Gastroesophageal sphincter (tissue), 4 donors: Measurements from ENCODE around the gene MYO18B. TPM values are rescaled to one million over a fixed set of nuclear protein-coding genes. Genes with fewer than 3 reads are reported as not detected.
A peak's percentile ranks its signal among the peaks of the same experiment; 100 is the strongest.

Experiments
- ATAC-seq: fragments of 150-250 bp; one replicate; pipeline ENCODE4 v1.9.1; 2016; ENCODE audit warnings: mild to moderate bottlenecking, moderate library complexity
- H3K27ac ChIP-seq, 4 donors: fragments of 200-600 bp; sonication (generic) in 3 of 4; 1 replicate in 3 of 4; 2 replicates in 1 of 4; pipeline ENCODE4 v1.5.1; 2016 to 2019
- H3K27me3 ChIP-seq: fragments of 200-600 bp; sonication (generic); one replicate; pipeline ENCODE4 v1.5.1; 2019
- H3K36me3 ChIP-seq, 2 donors: fragments of 200-600 bp; sonication (generic); one replicate each; pipeline ENCODE4 v1.5.1; 2019; ENCODE audit warnings: control low read depth in 1 of 2
- H3K4me1 ChIP-seq, 3 donors: fragments of 200-600 bp; sonication (generic); 1 replicate in 2 of 3; 2 replicates in 1 of 3; pipeline ENCODE4 v1.5.1; 2016 to 2019; ENCODE audit warnings: control low read depth in 2 of 3
- H3K4me3 ChIP-seq, 2 donors: fragments of 200-600 bp; sonication (generic); one replicate each; pipeline ENCODE4 v1.5.1; 2019; ENCODE audit warnings: mild to moderate bottlenecking in 1 of 2, moderate library complexity in 1 of 2
- H3K9me3 ChIP-seq, 3 donors: fragments of 200-600 bp; sonication (generic); one replicate each; pipeline ENCODE4 v1.5.1; 2017 to 2019; ENCODE audit warnings: control low read depth in 2 of 3
- EP300 ChIP-seq: sonication (generic); formaldehyde crosslinking; IDR thresholded peaks from one replicate; pipeline ENCODE4 v1.6.1; 2017; ENCODE audit warnings: antibody characterized with exemption, mild to moderate bottlenecking
- POLR2A ChIP-seq, 2 donors: fragments of 450-650 bp; IDR thresholded peaks; one replicate each; pipeline ENCODE4 v1.6.1; 2017; ENCODE audit warnings: antibody characterized with exemption in 2 of 2, mild to moderate bottlenecking in 2 of 2, moderate library complexity in 1 of 2
- POLR2AphosphoS5 ChIP-seq: sonication (generic); formaldehyde crosslinking; IDR thresholded peaks from one replicate; pipeline ENCODE4 v1.6.1; 2017; ENCODE audit warnings: antibody characterized with exemption
- WGBS, 2 donors: methylation state at CpG; one replicate each; pipeline ENCODE4 v1.1.5; 2018; ENCODE audit warnings: low coverage in 1 of 2; 5-methylcytosine and 5-hydroxymethylcytosine counted together
- total RNA-seq, 4 donors: library from RNA; depleted of rRNA; stranded (reverse); fragments of >200 nt; gene quantifications; one replicate each; pipeline ENCODE4 v1.1.0, GENCODE V29; 2016
- TF ChIP-seq, protein P1 (sequence below), 4 experiments: fragments of 200-600 bp in 2 of 4; fragments of 450-650 bp in 2 of 4; sonication (generic) in 1 of 4; IDR thresholded peaks; one replicate each; pipeline ENCODE4 v1.5.1; 2017 to 2019; ENCODE audit warnings: antibody characterized with exemption in 4 of 4, mild to moderate bottlenecking in 2 of 4, moderate library complexity in 2 of 4

The MYO18B gene
- total RNA-seq, 4 donors from 2014 or later = 0.19 to 6.9 (median 1.4) TPM; not detected in 1

DNA sequence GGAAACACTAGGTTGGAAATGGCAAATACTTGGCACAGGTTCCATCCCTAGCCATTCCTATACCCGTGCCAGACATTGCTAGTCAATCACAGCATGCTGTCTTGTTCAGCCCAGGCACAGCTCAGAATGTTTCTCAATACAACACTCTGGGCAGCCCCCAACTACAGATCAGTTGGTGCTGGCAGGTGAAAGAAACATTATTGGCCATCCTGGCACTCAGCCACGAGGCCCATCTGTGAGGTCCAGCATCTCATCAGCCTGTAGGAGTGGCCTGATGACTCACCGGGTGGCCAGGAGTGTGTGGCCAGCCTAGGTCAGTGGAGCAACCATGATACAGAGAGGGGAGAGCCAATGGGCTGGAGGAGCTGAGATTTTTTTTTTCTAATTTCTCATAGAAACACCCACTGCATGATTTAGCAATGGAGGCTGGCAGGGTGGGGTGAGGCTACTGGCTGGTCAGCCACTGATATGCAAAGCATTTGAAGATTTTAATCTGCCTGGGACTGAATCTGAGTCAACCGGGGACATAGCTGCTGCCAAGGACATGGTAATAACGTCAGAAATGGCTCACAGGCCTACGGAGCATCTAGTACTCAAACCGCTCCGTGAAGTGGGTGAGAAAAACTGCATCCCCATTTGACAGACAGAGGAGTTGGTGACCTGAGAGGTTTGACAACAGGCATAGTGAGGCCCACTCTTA is 5.4 kb downstream of the MYO18B start:
- Histone ChIP-seq H3K9me3 (no peaks in the 10 kb centered on the region), H3K27me3 (peaks cover 13% of the 10 kb centered on the region), H3K36me3 (no peaks in the 10 kb centered on the region), H3K27ac (no peak overlapping the region), H3K4me3 (no peak overlapping the region), H3K4me1 (no peaks in the 10 kb centered on the region)
- WGBS, 2 donors = 41 to 78% methylated on average over 5 to 8 of the region's 8 CpGs
- peak; percentile 60 for ATAC-seq
- TF ChIP-seq POLR2A (IDR thresholded peaks at IDR 0.05) = no peak
- peak; percentile 40 for TF ChIP-seq POLR2AphosphoS5

DNA sequence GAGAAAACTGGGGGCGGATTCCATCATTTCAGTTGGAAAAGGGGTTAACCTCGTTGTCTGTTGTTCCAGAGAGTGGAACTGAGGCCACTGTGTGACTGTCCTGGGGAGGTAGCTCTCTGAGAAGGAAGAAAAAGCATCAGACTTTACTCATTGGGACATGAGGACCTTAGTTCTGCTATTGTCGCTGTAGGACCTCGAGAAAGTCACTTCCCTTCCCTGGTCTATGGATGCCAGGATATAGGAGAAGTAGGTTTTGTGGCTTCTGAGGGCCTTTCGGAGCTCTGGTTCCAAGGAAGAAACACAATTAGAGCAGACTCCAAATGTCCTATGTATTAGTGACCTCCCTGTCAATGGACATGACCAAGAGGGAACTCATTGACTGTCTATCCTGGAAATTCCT is 6.2 kb downstream of the MYO18B start:
- no peak for ATAC-seq
- Histone ChIP-seq H3K36me3 (no peaks in the 10 kb centered on the region), H3K9me3 (no peaks in the 10 kb centered on the region), H3K27ac (no peak overlapping the region), H3K4me1 (no peaks in the 10 kb centered on the region), H3K4me3 (no peak overlapping the region), H3K27me3 (peaks cover 5% of the 10 kb centered on the region)
- TF ChIP-seq POLR2A (IDR thresholded peaks at IDR 0.05) = no peak
- TF ChIP-seq POLR2AphosphoS5 = no peak
- TF ChIP-seq, protein P1, sequence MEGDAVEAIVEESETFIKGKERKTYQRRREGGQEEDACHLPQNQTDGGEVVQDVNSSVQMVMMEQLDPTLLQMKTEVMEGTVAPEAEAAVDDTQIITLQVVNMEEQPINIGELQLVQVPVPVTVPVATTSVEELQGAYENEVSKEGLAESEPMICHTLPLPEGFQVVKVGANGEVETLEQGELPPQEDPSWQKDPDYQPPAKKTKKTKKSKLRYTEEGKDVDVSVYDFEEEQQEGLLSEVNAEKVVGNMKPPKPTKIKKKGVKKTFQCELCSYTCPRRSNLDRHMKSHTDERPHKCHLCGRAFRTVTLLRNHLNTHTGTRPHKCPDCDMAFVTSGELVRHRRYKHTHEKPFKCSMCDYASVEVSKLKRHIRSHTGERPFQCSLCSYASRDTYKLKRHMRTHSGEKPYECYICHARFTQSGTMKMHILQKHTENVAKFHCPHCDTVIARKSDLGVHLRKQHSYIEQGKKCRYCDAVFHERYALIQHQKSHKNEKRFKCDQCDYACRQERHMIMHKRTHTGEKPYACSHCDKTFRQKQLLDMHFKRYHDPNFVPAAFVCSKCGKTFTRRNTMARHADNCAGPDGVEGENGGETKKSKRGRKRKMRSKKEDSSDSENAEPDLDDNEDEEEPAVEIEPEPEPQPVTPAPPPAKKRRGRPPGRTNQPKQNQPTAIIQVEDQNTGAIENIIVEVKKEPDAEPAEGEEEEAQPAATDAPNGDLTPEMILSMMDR (IDR thresholded peaks at IDR 0.05) = no peak
- no peak for TF ChIP-seq EP300
- WGBS, 2 donors = 82 to 84% methylated on average over 5 of the region's 5 CpGs

DNA sequence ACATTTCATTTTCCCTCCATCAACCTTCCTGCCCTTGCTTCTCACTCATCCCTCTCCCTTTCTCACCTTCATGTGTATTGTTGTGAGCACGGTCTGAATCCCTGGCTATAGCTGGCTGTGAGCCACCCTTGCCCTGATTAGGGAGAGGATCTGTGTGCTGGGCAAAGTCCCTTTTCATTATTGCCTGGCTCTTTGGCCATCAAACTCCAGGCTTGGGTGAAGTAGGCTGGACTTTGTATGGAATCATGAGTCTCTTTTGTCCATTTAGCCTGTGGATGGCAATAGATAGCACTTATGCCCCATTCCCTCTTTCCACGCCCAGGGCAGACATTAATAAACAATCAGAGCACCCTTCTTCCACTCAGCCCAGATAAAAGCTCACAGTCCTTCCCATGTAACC is 6.7 kb downstream of the MYO18B start:
- H3K27me3 ChIP-seq = peaks cover 2% of the 10 kb centered on the region
- H3K27ac ChIP-seq = no peak overlapping the region
- no peaks in the 10 kb centered on the region for H3K4me1 ChIP-seq
- H3K9me3 ChIP-seq = no peaks in the 10 kb centered on the region
- TF ChIP-seq, protein P1 (IDR thresholded peaks at IDR 0.05) = no peak
- TF ChIP-seq EP300 = no peak
- TF ChIP-seq POLR2AphosphoS5 = no peak
- TF ChIP-seq POLR2A (IDR thresholded peaks at IDR 0.05) = no peak
- H3K4me3 ChIP-seq = no peak overlapping the region
- H3K36me3 ChIP-seq = no peaks in the 10 kb centered on the region
- 50 to 73% methylated on average over 2 of the region's 2 CpGs for WGBS, 2 donors
- no peak for ATAC-seq

DNA sequence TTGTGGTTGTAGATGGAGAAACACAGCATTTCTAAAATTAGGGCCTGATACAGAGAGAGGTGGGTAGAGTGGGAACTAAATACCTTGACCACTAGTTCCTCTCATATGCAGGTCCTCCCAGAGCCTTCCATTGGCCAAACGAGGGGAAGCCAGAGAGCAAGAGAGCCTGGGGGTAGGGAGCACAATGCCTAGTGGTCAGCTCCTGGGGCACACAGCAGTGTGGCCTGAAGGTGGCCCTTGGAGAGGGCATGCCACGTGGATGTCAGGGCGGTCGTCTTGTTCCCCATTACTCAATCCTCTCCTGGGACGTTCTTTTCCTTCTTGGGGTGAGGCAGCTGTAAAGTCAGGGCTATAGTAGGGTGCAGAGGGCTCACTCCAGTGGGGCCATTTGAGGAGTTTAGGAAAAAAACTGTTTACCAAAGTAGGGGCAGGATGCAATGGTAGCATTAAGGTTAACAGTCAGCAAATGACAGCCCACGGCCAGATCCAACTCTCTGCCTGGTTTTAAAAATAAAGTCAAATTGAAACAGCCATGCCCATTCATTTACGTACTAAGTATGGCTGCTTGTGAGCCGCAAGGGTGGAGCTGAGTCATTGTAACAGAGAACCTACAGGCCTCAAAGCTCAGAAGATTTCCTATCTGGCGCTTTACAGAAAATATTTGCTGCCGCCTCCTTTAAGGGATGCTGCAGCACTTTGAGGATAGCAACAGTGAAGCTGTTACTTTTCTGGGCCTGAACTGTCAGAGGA is 7.6 kb downstream of the MYO18B start:
- TF ChIP-seq EP300 (no peak), POLR2AphosphoS5 (no peak), POLR2A (IDR thresholded peaks at IDR 0.05) (no peak)
- TF ChIP-seq, protein P1 (IDR thresholded peaks at IDR 0.05) = no peak
- peaks cover 0 to 6% (median 0%) of the 10 kb centered on the region in 3 donors for H3K4me1 ChIP-seq
- no peaks in the 10 kb centered on the region for H3K27me3 ChIP-seq
- ATAC-seq = no peak
- no peak overlapping the region for H3K27ac ChIP-seq
- H3K36me3 ChIP-seq = no peaks in the 10 kb centered on the region
- no peak overlapping the region for H3K4me3 ChIP-seq
- WGBS, 2 donors = 73 to 91% methylated on average over 4 to 9 of the region's 10 CpGs
- no peaks in the 10 kb centered on the region for H3K9me3 ChIP-seq

DNA sequence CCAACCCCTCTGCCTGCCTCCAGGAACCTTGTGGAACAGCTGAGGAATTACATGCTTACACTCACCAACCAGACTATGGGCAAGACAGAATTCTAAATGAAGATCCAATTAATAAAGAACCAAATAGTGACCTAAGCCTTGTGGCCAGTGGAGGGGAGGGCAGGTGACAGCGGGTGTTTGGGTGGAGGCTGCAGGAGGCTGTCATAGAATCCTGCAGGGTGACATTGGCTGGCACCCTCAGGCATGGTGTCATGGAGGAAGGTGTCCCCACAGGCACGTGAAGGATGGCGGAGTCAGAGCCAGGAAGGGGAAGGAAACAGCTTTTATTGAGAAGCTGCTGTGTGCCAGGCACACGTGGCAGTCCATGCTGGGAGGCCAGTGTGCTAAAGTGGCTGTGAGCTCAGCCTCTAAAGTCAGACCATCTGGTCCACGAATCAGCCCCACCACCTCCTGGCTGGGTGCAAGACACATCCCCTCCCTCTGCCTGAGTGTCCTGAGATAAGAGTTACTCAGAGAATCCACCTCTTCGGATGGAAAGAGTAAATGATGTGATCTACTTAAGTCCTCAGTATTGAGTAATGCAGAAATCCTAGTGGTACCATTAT is 8.7 kb downstream of the MYO18B start:
- Histone ChIP-seq H3K27ac (no peak overlapping the region), H3K4me3 (no peak overlapping the region), H3K27me3 (no peaks in the 10 kb centered on the region), H3K9me3 (no peaks in the 10 kb centered on the region), H3K36me3 (no peaks in the 10 kb centered on the region), H3K4me1 (peaks cover 0 to 12% (median 0%) of the 10 kb centered on the region in 3 donors)
- ATAC-seq = no peak
- no peak for TF ChIP-seq POLR2A (IDR thresholded peaks at IDR 0.05)
- TF ChIP-seq, protein P1 (IDR thresholded peaks at IDR 0.05) = no peak
- no peak for TF ChIP-seq POLR2AphosphoS5
- TF ChIP-seq EP300 = no peak
- WGBS, 2 donors = 46 to 60% methylated on average over 1 to 5 of the region's 6 CpGs
